Trophoblast cell (in vitro differentiated cells and primary cell): ENCODE data around the gene COBLL1.

Source experiments
- DNase-seq, 2 donors: peaks; one replicate each; pipeline ENCODE4 v3.0.0-alpha.2; 2016
- H2AFZ ChIP-seq: 2 replicates; pipeline ENCODE4 v1.6.1; 2013; ENCODE audit warnings: low read length, moderate library complexity, mild to moderate bottlenecking; ENCODE audit not compliant: insufficient read depth, poor library complexity
- H2AK5ac ChIP-seq: 2 replicates; pipeline ENCODE4 v1.6.1; 2013; ENCODE audit warnings: mild to moderate bottlenecking, low read length
- H2BK120ac ChIP-seq: 2 replicates; pipeline ENCODE4 v1.6.1; 2013; ENCODE audit warnings: low read length, mild to moderate bottlenecking, moderate library complexity; ENCODE audit not compliant: insufficient read depth, poor library complexity
- H2BK12ac ChIP-seq: 2 replicates; pipeline ENCODE4 v1.6.1; 2013; ENCODE audit warnings: mild to moderate bottlenecking, low read length, moderate library complexity
- H2BK5ac ChIP-seq: 2 replicates; pipeline ENCODE4 v1.6.1; 2013; ENCODE audit warnings: low read length, low read depth, moderate library complexity, mild to moderate bottlenecking; ENCODE audit not compliant: poor library complexity
- H3K14ac ChIP-seq: 2 replicates; pipeline ENCODE4 v1.6.1; 2013; ENCODE audit warnings: mild to moderate bottlenecking, low read length
- H3K18ac ChIP-seq: 2 replicates; pipeline ENCODE4 v1.6.1; 2013; ENCODE audit warnings: mild to moderate bottlenecking, low read length
- H3K23ac ChIP-seq: 2 replicates; pipeline ENCODE4 v1.6.1; 2013; ENCODE audit warnings: low read length
- H3K27ac ChIP-seq: 2 replicates; pipeline ENCODE4 v1.5.1; 2013; ENCODE audit warnings: low read depth, mild to moderate bottlenecking, inconsistent platforms, low read length, moderate library complexity
- H3K27me3 ChIP-seq: 2 replicates; pipeline ENCODE4 v1.6.1; 2013; ENCODE audit warnings: inconsistent platforms, mild to moderate bottlenecking, low read length, moderate library complexity; ENCODE audit not compliant: insufficient read depth
- H3K36me3 ChIP-seq, 2 experiments: 1 replicate in 1 of 2; 2 replicates in 1 of 2; pipeline ENCODE4 v1.6.1; 2013; ENCODE audit warnings: low read length in 2 of 2, mild to moderate bottlenecking in 2 of 2, moderate library complexity in 1 of 2; ENCODE audit not compliant: insufficient read depth in 2 of 2, control insufficient read depth in 1 of 2
- H3K4ac ChIP-seq: 2 replicates; pipeline ENCODE4 v1.6.1; 2013; ENCODE audit warnings: low read depth, mild to moderate bottlenecking, low read length, moderate library complexity
- H3K4me1 ChIP-seq, 2 experiments: 1 replicate in 1 of 2; 2 replicates in 1 of 2; pipeline ENCODE4 v1.6.1; 2013; ENCODE audit warnings: low read length in 2 of 2, mild to moderate bottlenecking in 2 of 2, moderate library complexity in 1 of 2; ENCODE audit not compliant: insufficient read depth in 2 of 2, control insufficient read depth in 1 of 2
- H3K4me2 ChIP-seq: 2 replicates; pipeline ENCODE4 v1.6.1; 2013; ENCODE audit warnings: inconsistent platforms, mild to moderate bottlenecking, low read length, moderate library complexity
- H3K4me3 ChIP-seq: 2 replicates; pipeline ENCODE4 v1.5.1; 2013; ENCODE audit warnings: mild to moderate bottlenecking, low read depth, low read length, inconsistent platforms
- H3K79me1 ChIP-seq: one replicate; pipeline ENCODE4 v1.6.1; 2013; ENCODE audit warnings: low read length
- H3K79me2 ChIP-seq: 2 replicates; pipeline ENCODE4 v1.6.1; 2013; ENCODE audit warnings: low read length, mild to moderate bottlenecking; ENCODE audit not compliant: control insufficient read depth, insufficient read depth, poor library complexity
- H3K9ac ChIP-seq: 2 replicates; pipeline ENCODE4 v1.6.1; 2013; ENCODE audit warnings: mild to moderate bottlenecking, low read length
- H3K9me3 ChIP-seq: 2 replicates; pipeline ENCODE4 v1.6.1; 2013; ENCODE audit warnings: low read depth, mild to moderate bottlenecking, control low read depth, inconsistent platforms, low read length; ENCODE audit not compliant: insufficient read depth
- H4K12ac ChIP-seq: 2 replicates; pipeline ENCODE4 v1.6.1; 2013; ENCODE audit warnings: low read depth, mild to moderate bottlenecking, low read length, moderate library complexity
- H4K8ac ChIP-seq: 2 replicates; pipeline ENCODE4 v1.6.1; 2013; ENCODE audit warnings: low read depth, mild to moderate bottlenecking, low read length, moderate library complexity
- H4K91ac ChIP-seq: one replicate; pipeline ENCODE4 v1.6.1; 2013; ENCODE audit warnings: low read depth, mild to moderate bottlenecking, low read length, moderate library complexity
- WGBS: extraction: QIAGEN DNeasy Blood & Tissue Kit; methylation state at CpG from one replicate; pipeline ENCODE4 v1.1.7; 2013; ENCODE audit warnings: missing lambda C conversion rate; ENCODE audit not compliant: insufficient read length, insufficient coverage; ENCODE audit errors: extremely low coverage; 5-methylcytosine and 5-hydroxymethylcytosine counted together

Gene COBLL1

DNA sequence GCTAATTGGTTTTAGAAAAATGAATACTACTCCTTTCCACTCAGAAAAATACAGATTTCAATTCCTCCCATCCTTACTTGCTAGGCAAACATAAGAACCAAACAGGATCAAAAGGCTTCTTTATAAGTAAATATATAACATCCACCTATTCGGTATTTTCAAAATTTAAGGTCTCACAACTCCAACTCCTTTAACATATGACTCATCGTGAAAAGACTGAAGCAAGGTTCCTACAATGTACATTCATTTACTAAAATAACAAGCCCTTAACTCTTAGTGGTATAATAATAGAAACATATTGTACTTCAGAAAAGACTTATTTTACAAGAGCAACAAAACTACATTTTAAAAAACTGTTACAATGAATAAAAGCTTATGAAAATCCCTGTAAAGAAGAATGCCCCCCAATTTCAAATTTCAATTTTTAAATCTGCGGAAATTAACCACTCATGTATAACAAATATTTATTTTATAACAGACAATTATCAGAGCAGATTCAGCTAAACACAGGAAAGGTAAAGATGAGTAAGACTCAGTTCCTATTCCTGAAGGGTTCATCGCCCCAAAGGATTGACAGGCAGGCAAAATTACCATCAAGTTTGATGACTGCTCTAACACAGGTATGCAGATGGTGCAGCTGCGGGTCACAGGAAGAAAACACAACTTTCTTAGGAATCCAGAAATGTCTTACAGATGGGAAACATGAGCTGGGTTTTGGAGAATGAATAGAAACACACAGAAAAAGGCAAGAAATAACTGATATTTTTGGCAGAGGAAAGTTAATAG, 96.4 kb downstream of the COBLL1 start:
- Histone ChIP-seq H3K9ac (no peak overlapping the region), H3K14ac (no peak overlapping the region), H2BK5ac (no peak overlapping the region), H4K91ac (no peak overlapping the region), H4K12ac (no peak overlapping the region), H2AK5ac (no peak overlapping the region), H3K27me3 (no peaks in the 10 kb centered on the region), H3K23ac (no peak overlapping the region), H2BK12ac (no peak overlapping the region), H3K36me3 (peaks cover 2% of the 10 kb centered on the region in 2 experiments), H3K4me1 (no peaks in the 10 kb centered on the region), H3K79me1 (no peaks in the 10 kb centered on the region), H3K79me2 (no peaks in the 10 kb centered on the region), H4K8ac (no peak overlapping the region), H3K4me2 (no peak overlapping the region), H3K18ac (no peak overlapping the region), H3K9me3 (no peaks in the 10 kb centered on the region), H3K4me3 (no peak overlapping the region), H2AFZ (no peak overlapping the region), H3K27ac (no peak overlapping the region), H2BK120ac (no peak overlapping the region), H3K4ac (no peak overlapping the region)
- DNase-seq = peak; percentile 62 to 77
- no CpG with 5 or more reads among the region's 5 CpGs for WGBS

GRCh38 chr2:164742738-164743317, 98.8 kb downstream of the COBLL1 start:
- H3K79me1 ChIP-seq = no peaks in the 10 kb centered on the region
- no CpG with 5 or more reads among the region's 4 CpGs for WGBS

DNA sequence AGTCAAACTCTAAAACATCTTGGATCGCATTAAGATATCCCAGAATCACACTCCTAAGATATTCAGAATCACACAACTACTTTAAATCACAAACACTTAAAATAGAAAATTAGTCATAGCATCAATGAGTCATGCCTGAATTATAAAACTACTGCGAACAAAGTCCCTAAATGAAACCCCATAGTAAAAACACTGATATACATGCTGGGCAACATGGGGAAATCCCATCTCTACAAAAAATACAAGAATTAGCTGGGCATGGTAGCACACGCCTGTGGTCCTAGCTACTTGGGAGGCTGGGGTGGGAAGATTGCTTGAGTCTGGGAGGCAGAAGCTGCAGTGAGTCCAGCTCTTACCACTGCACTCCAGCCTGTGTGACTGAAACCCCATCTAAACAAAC, 101.7 kb downstream of the COBLL1 start:
- Histone ChIP-seq H3K18ac (no peak overlapping the region), H3K9ac (no peak overlapping the region), H3K14ac (no peak overlapping the region), H3K27ac (no peak overlapping the region), H2BK5ac (no peak overlapping the region), H4K12ac (no peak overlapping the region), H3K79me2 (no peaks in the 10 kb centered on the region), H3K79me1 (peaks cover 3% of the 10 kb centered on the region), H3K27me3 (no peaks in the 10 kb centered on the region), H2AFZ (no peak overlapping the region), H2BK12ac (no peak overlapping the region), H2AK5ac (no peak overlapping the region), H3K4ac (no peak overlapping the region), H3K4me2 (no peak overlapping the region), H3K9me3 (no peaks in the 10 kb centered on the region), H3K23ac (no peak overlapping the region), H3K36me3 (peaks cover 2% of the 10 kb centered on the region in 2 experiments), H3K4me3 (no peak overlapping the region), H4K91ac (no peak overlapping the region), H4K8ac (no peak overlapping the region), H3K4me1 (peaks cover 4% of the 10 kb centered on the region in 2 experiments), H2BK120ac (no peak overlapping the region)
- no CpG with 5 or more reads among the region's 3 CpGs for WGBS
- DNase-seq = no peak

More at GRCh38 chr2:164742738-164743317, 98.8 kb downstream of the COBLL1 start:
- Histone ChIP-seq H3K4me2 (no peak overlapping the region), H3K9me3 (no peaks in the 10 kb centered on the region), H3K9ac (no peak overlapping the region), H2BK5ac (no peak overlapping the region), H4K91ac (no peak overlapping the region), H2AK5ac (no peak overlapping the region), H3K14ac (no peak overlapping the region), H2AFZ (no peak overlapping the region), H3K23ac (no peak overlapping the region), H3K4ac (no peak overlapping the region), H4K12ac (no peak overlapping the region), H2BK12ac (no peak overlapping the region), H3K4me3 (no peak overlapping the region), H3K79me2 (no peaks in the 10 kb centered on the region), H3K27me3 (no peaks in the 10 kb centered on the region), H3K18ac (no peak overlapping the region), H3K36me3 (peaks cover 2% of the 10 kb centered on the region in 2 experiments), H3K27ac (no peak overlapping the region), H3K4me1 (no peaks in the 10 kb centered on the region), H2BK120ac (no peak overlapping the region), H4K8ac (no peak overlapping the region)
- DNase-seq = peak in 1 of 2 donors; percentile 38

GRCh38 chr2:164737612-164738081, 104.0 kb downstream of the COBLL1 start:
- no peak overlapping the region for H3K4me2 ChIP-seq
- no peak overlapping the region for H3K4me3 ChIP-seq
- no peak overlapping the region for H3K18ac ChIP-seq
- no peaks in the 10 kb centered on the region for H3K27me3 ChIP-seq
- peak; percentile 65 to 94 for DNase-seq
- no peak overlapping the region for H2BK12ac ChIP-seq
- no CpG with 5 or more reads among the region's 9 CpGs for WGBS
- H4K91ac ChIP-seq = no peak overlapping the region
- H2BK5ac ChIP-seq = no peak overlapping the region
- H3K27ac ChIP-seq = no peak overlapping the region
- H3K9ac ChIP-seq = no peak overlapping the region
- H2BK120ac ChIP-seq = no peak overlapping the region
- no peak overlapping the region for H3K4ac ChIP-seq
- no peak overlapping the region for H2AK5ac ChIP-seq
- H3K23ac ChIP-seq = no peak overlapping the region
- peaks cover 9% of the 10 kb centered on the region for H3K79me1 ChIP-seq
- H3K9me3 ChIP-seq = no peaks in the 10 kb centered on the region
- no peaks in the 10 kb centered on the region for H3K36me3 ChIP-seq
- H4K8ac ChIP-seq = no peak overlapping the region
- peaks cover 7 to 9% of the 10 kb centered on the region in 2 experiments for H3K4me1 ChIP-seq
- no peaks in the 10 kb centered on the region for H3K79me2 ChIP-seq
- H4K12ac ChIP-seq = no peak overlapping the region
- H2AFZ ChIP-seq = no peak overlapping the region
- H3K14ac ChIP-seq = no peak overlapping the region
